ENCODE data around the gene DEFB132.

Gene DEFB132

GRCh38 chr20:305745-306144, 48.2 kb downstream of the DEFB132 start:
- TF ChIP-seq, protein P1, sequence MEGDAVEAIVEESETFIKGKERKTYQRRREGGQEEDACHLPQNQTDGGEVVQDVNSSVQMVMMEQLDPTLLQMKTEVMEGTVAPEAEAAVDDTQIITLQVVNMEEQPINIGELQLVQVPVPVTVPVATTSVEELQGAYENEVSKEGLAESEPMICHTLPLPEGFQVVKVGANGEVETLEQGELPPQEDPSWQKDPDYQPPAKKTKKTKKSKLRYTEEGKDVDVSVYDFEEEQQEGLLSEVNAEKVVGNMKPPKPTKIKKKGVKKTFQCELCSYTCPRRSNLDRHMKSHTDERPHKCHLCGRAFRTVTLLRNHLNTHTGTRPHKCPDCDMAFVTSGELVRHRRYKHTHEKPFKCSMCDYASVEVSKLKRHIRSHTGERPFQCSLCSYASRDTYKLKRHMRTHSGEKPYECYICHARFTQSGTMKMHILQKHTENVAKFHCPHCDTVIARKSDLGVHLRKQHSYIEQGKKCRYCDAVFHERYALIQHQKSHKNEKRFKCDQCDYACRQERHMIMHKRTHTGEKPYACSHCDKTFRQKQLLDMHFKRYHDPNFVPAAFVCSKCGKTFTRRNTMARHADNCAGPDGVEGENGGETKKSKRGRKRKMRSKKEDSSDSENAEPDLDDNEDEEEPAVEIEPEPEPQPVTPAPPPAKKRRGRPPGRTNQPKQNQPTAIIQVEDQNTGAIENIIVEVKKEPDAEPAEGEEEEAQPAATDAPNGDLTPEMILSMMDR (IDR thresholded peaks at IDR 0.05): no peak
- peaks cover 12% of the 10 kb centered on the region for H3K4me1 ChIP-seq
- H3K27me3 ChIP-seq (ENCODE audit: control insufficient read depth, insufficient read depth, low read length): no peaks in the 10 kb centered on the region
- H3K4me3 ChIP-seq (ENCODE audit: low read depth, low read length): no peak overlapping the region
- no peak overlapping the region for H3K27ac ChIP-seq
- H2AFZ ChIP-seq: no peak overlapping the region
- no peak overlapping the region for H3K9ac ChIP-seq
- no peaks in the 10 kb centered on the region for H3K36me3 ChIP-seq (ENCODE audit: control insufficient read depth, insufficient read depth, low read length)
- no peak overlapping the region for H3K4me2 ChIP-seq (ENCODE audit: low read length)
- peaks cover 20% of the 10 kb centered on the region for H3K79me2 ChIP-seq
- no peaks in the 10 kb centered on the region for H3K9me3 ChIP-seq (ENCODE audit: control insufficient read depth, low read length)

DNA sequence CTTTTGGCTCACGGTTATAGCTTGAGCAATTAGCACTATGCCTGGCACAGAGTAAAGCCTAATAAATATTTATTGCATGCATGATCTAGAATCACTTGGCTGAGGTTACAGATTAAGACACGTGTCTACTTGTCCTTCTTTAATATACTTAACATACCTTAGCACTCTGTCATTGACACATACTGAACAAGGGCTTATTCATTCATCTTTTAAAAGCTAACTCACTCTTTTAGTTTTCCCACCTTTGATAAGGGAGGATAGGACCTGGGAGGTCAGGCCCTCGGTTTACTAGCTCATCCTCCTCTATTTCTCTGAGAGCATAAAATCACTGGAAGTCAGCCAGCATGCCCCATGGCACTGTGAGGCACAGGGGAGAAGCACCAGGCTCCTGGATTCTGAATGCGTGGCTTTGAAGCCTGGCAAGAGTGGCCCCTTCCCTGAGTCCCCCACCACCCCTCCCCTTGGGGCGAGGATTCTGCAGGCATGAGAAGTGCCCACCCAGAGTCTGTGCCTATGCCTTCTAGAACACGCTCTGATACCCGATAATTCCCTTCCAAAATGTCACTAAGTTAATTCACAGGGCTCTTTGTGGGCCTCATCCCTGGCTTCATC, 51.0 kb downstream of the DEFB132 start:
- peaks cover 9% of the 10 kb centered on the region for H3K4me1 ChIP-seq
- no peak overlapping the region for H3K27ac ChIP-seq
- H3K9ac ChIP-seq: no peak overlapping the region

GRCh38 chr20:309306-309840, 51.8 kb downstream of the DEFB132 start:
- H2AFZ ChIP-seq: peak overlapping the region; percentile 91
- peaks cover 2% of the 10 kb centered on the region for H3K79me2 ChIP-seq
- H3K4me3 ChIP-seq (ENCODE audit: low read depth, low read length): peak overlapping the region; percentile 86
- H3K9ac ChIP-seq: peak overlapping the region; percentile 31
- TF ChIP-seq, protein P1 (IDR thresholded peaks at IDR 0.05): no peak
- peak overlapping the region; percentile 97 for H3K4me2 ChIP-seq (ENCODE audit: low read length)
- peaks cover 9% of the 10 kb centered on the region for H3K4me1 ChIP-seq
- H3K36me3 ChIP-seq (ENCODE audit: control insufficient read depth, insufficient read depth, low read length): no peaks in the 10 kb centered on the region
- peak overlapping the region; percentile 91 for H3K27ac ChIP-seq
- no peaks in the 10 kb centered on the region for H3K27me3 ChIP-seq (ENCODE audit: control insufficient read depth, insufficient read depth, low read length)
- H3K9me3 ChIP-seq (ENCODE audit: control insufficient read depth, low read length): no peaks in the 10 kb centered on the region

More for the DNA sequence above, 51.0 kb downstream of the DEFB132 start:
- Histone ChIP-seq H3K27me3 (ENCODE audit: control insufficient read depth, insufficient read depth, low read length) (no peaks in the 10 kb centered on the region), H3K4me2 (ENCODE audit: low read length) (no peak overlapping the region), H2AFZ (peak overlapping the region; percentile 16), H3K9me3 (ENCODE audit: control insufficient read depth, low read length) (no peaks in the 10 kb centered on the region), H3K36me3 (ENCODE audit: control insufficient read depth, insufficient read depth, low read length) (no peaks in the 10 kb centered on the region), H3K4me3 (ENCODE audit: low read depth, low read length) (no peak overlapping the region), H3K79me2 (peaks cover 2% of the 10 kb centered on the region)
- TF ChIP-seq, protein P1 (IDR thresholded peaks at IDR 0.05): no peak

GRCh38 chr20:309841-310644, 52.5 kb downstream of the DEFB132 start:
- Histone ChIP-seq H3K79me2 (peaks cover 1% of the 10 kb centered on the region), H3K4me2 (ENCODE audit: low read length) (peak overlapping the region; percentile 97), H3K36me3 (ENCODE audit: control insufficient read depth, insufficient read depth, low read length) (no peaks in the 10 kb centered on the region), H3K27ac (peak overlapping the region; percentile 91), H3K27me3 (ENCODE audit: control insufficient read depth, insufficient read depth, low read length) (no peaks in the 10 kb centered on the region), H3K9me3 (ENCODE audit: control insufficient read depth, low read length) (no peaks in the 10 kb centered on the region), H3K4me1 (peaks cover 9% of the 10 kb centered on the region), H2AFZ (peak overlapping the region; percentile 91), H3K9ac (peak overlapping the region; percentile 31), H3K4me3 (ENCODE audit: low read depth, low read length) (peak overlapping the region; percentile 86)
- TF ChIP-seq, protein P1 (IDR thresholded peaks at IDR 0.05): no peak

Data from parathyroid adenoma (tissue), 2 donors.